Fibroblast of villous mesenchyme (primary cell): ENCODE measurements around the gene ADCY9. TPM values are rescaled to one million over a fixed set of nuclear protein-coding genes. Genes with fewer than 3 reads are reported as not detected.
"Not testable (repeated sequence)": the region's sequence is repeated elsewhere in the genome, so short reads cannot be mapped to it uniquely, and the experiment has no call there.

ENCODE experiments used
- DNase-seq: peaks from one replicate; pipeline ENCODE4 v3.0.0-alpha.2; 2010; ENCODE audit warnings: low read depth
- H3K4me3 ChIP-seq: 2 replicates; pipeline ENCODE4 v1.5.1; 2011; ENCODE audit warnings: low read depth, mild to moderate bottlenecking, low read length
- CTCF ChIP-seq: IDR thresholded peaks from 2 replicates; pipeline ENCODE4 v1.5.1; 2012; ENCODE audit warnings: low read depth, mild to moderate bottlenecking, low read length; ENCODE audit not compliant: insufficient read depth
- total RNA-seq: library from RNA; depleted of rRNA; stranded (reverse); fragments of >200 nt; gene quantifications from 2 replicates; pipeline ENCODE4 v1.2.3, GENCODE V29; 2012

Gene ADCY9
- total RNA-seq, 1 donor: 38.0 TPM

GRCh38 chr16:4051591-4051990 lies 64.7 kb downstream of the ADCY9 start:
- no peak for DNase-seq
- no peak for TF ChIP-seq CTCF
- H3K4me3 ChIP-seq: no peak overlapping the region

GRCh38 chr16:4049031-4049430 lies 67.2 kb downstream of the ADCY9 start:
- TF ChIP-seq CTCF: no peak
- no peak overlapping the region for H3K4me3 ChIP-seq
- no peak for DNase-seq

GRCh38 chr16:4048481-4048880 lies 67.8 kb downstream of the ADCY9 start:
- no peak overlapping the region for H3K4me3 ChIP-seq
- TF ChIP-seq CTCF: no peak
- DNase-seq: no peak

- H3K4me3 ChIP-seq: no peak overlapping the region
- DNase-seq: no peak
- TF ChIP-seq CTCF: no peak
Measured at GRCh38 chr16:4046221-4046620, 70.0 kb downstream of the ADCY9 start.

- DNase-seq, H3K4me3 ChIP-seq: not testable (repeated sequence)
Measured at GRCh38 chr16:4045561-4045960, 70.7 kb downstream of the ADCY9 start.

GRCh38 chr16:4042581-4042980 lies 73.7 kb downstream of the ADCY9 start:
- no peak overlapping the region for H3K4me3 ChIP-seq
- TF ChIP-seq CTCF: no peak
- DNase-seq: no peak

GRCh38 chr16:4038448-4038847 lies 77.8 kb downstream of the ADCY9 start:
- DNase-seq: no peak
- TF ChIP-seq CTCF: no peak
- H3K4me3 ChIP-seq: no peak overlapping the region

GRCh38 chr16:4036952-4037351 lies 79.3 kb downstream of the ADCY9 start:
- H3K4me3 ChIP-seq, DNase-seq: not testable (repeated sequence)
